SU-DHL-6 (cell line): Measurements from ENCODE around the gene RTP2.
A peak's percentile ranks its signal among the peaks of the same experiment; 100 is the strongest.

Experiments
- CTCF ChIP-seq: fragments of 200-600 bp; sonication (generic); IDR thresholded peaks from one replicate; pipeline ENCODE4 v1.5.1; 2017; ENCODE audit warnings: antibody characterized with exemption, mild to moderate bottlenecking, low read length, moderate library complexity; ENCODE audit not compliant: insufficient read depth, poor library complexity, severe bottlenecking
- EZH2phosphoT487 ChIP-seq: fragments of 200-600 bp; sonication (generic), shearing (Covaris generic); conservative IDR thresholded peaks from 2 replicates; pipeline ENCODE4 v1.6.1; 2018; ENCODE audit warnings: mild to moderate bottlenecking, antibody characterized with exemption, low read length, moderate library complexity, mixed read lengths

GRCh38 chr3:187741403-187742350 is 39.3 kb upstream of the RTP2 start:
- TF ChIP-seq CTCF (peak; percentile 98), EZH2phosphoT487 (no peak)
